ENCODE measurements around the gene ATXN7. TPM values are rescaled to one million over a fixed set of nuclear protein-coding genes. Genes with fewer than 3 reads are reported as not detected.

ATXN7 gene
- total and polyA plus RNA-seq, 10 of the 15 experiments (the other 5 are each of a cell fraction or from before 2014, with no cell fraction given): 0.83 to 24.6 (median 8.5) TPM

- TF ChIP-seq BACH1 (IDR thresholded peaks at IDR 0.05; ENCODE audit: borderline replicate concordance) (peak; percentile 14; the same call in 1 of the 2 replicates), ZBTB33 (IDR thresholded peaks at IDR 0.05) (no peak), JUNB (IDR thresholded peaks at IDR 0.05) (peak; percentile 32; the same call in 1 of the 2 replicates), ELK1 (IDR thresholded peaks at IDR 0.05; ENCODE audit: low read depth, low read length) (no peak), IRF3 (IDR thresholded peaks at IDR 0.05) (no peak), SMC3 (IDR thresholded peaks at IDR 0.05; ENCODE audit: borderline replicate concordance, low read length) (no peak), CHD4 (IDR thresholded peaks at IDR 0.05) (no peak), RCOR1 (conservative IDR thresholded peaks at IDR 0.05; ENCODE audit: low read depth, low read length) (no peak), TAF1 (IDR thresholded peaks at IDR 0.05; ENCODE audit: borderline replicate concordance, low read depth, low read length) (no peak), MTA2 (IDR thresholded peaks at IDR 0.05; ENCODE audit: low read depth) (peak; percentile 62; the same call in 1 of the 2 replicates), CBX3 (IDR thresholded peaks at IDR 0.05; ENCODE audit: borderline replicate concordance, low read depth) (no peak), NKRF (conservative IDR thresholded peaks at IDR 0.05) (no peak), WRNIP1 (IDR thresholded peaks at IDR 0.05; ENCODE audit: borderline replicate concordance, low read depth, low read length) (no peak), POLR2AphosphoS5 (IDR thresholded peaks at IDR 0.05; ENCODE audit: low read length) (no peak), FOS (IDR thresholded peaks at IDR 0.05; ENCODE audit: borderline replicate concordance, extremely low read depth, insufficient read length) (no peak), RFX5 (IDR thresholded peaks at IDR 0.05; ENCODE audit: low read depth, low read length) (no peak), SMARCA5 (IDR thresholded peaks at IDR 0.05) (0 out of 2 replicates have a peak, but pooled peaks have one; percentile 24), PML (IDR thresholded peaks at IDR 0.05; ENCODE audit: low read length) (no peak), E2F8 (IDR thresholded peaks at IDR 0.05; ENCODE audit: low read depth, partially characterized antibody) (no peak), NBN (IDR thresholded peaks at IDR 0.05) (0 out of 2 replicates have a peak, but pooled peaks have one; percentile 22), CBX5 (IDR thresholded peaks at IDR 0.05; ENCODE audit: low read depth) (no peak), PKNOX1 (IDR thresholded peaks at IDR 0.05) (no peak)
Observed at GRCh38 chr3:63933459-63933858, 69.8 kb downstream of the ATXN7 start (continued).

Data from GM12878 (cell line).